ENCODE results near the gene MAPK8IP3.
A peak's percentile ranks its signal among the peaks of the same experiment; 100 is the strongest.

MAPK8IP3 gene

GRCh38 chr16:1781254-1781653, 75.3 kb downstream of the MAPK8IP3 start:
- TF ChIP-seq, protein P1, sequence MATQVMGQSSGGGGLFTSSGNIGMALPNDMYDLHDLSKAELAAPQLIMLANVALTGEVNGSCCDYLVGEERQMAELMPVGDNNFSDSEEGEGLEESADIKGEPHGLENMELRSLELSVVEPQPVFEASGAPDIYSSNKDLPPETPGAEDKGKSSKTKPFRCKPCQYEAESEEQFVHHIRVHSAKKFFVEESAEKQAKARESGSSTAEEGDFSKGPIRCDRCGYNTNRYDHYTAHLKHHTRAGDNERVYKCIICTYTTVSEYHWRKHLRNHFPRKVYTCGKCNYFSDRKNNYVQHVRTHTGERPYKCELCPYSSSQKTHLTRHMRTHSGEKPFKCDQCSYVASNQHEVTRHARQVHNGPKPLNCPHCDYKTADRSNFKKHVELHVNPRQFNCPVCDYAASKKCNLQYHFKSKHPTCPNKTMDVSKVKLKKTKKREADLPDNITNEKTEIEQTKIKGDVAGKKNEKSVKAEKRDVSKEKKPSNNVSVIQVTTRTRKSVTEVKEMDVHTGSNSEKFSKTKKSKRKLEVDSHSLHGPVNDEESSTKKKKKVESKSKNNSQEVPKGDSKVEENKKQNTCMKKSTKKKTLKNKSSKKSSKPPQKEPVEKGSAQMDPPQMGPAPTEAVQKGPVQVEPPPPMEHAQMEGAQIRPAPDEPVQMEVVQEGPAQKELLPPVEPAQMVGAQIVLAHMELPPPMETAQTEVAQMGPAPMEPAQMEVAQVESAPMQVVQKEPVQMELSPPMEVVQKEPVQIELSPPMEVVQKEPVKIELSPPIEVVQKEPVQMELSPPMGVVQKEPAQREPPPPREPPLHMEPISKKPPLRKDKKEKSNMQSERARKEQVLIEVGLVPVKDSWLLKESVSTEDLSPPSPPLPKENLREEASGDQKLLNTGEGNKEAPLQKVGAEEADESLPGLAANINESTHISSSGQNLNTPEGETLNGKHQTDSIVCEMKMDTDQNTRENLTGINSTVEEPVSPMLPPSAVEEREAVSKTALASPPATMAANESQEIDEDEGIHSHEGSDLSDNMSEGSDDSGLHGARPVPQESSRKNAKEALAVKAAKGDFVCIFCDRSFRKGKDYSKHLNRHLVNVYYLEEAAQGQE (IDR thresholded peaks at IDR 0.05; ENCODE audit: insufficient replicate concordance, low read depth), result no peak
- TF ChIP-seq SPI1 (IDR thresholded peaks at IDR 0.05; ENCODE audit: borderline replicate concordance, low read depth) (no peak), CTCF (IDR thresholded peaks at IDR 0.05; ENCODE audit: insufficient read depth, low read length) (no peak), GABPA (IDR thresholded peaks at IDR 0.05; ENCODE audit: low read depth) (no peak), POLR2AphosphoS5 (IDR thresholded peaks at IDR 0.05; ENCODE audit: low read depth) (no peak)
- Histone ChIP-seq H3K27ac (replicated peaks) (peak overlapping the region; percentile 71), H3K27me3 (ENCODE audit: insufficient read depth, poor library complexity, severe bottlenecking) (no peaks in the 10 kb centered on the region), H3K4me3 (replicated peaks; ENCODE audit: insufficient read depth, low read length) (peak overlapping the region; percentile 95)
- no peak for DNase-seq (ENCODE audit: low read depth in 1 of 2, low spot score in 1 of 2)

DNA sequence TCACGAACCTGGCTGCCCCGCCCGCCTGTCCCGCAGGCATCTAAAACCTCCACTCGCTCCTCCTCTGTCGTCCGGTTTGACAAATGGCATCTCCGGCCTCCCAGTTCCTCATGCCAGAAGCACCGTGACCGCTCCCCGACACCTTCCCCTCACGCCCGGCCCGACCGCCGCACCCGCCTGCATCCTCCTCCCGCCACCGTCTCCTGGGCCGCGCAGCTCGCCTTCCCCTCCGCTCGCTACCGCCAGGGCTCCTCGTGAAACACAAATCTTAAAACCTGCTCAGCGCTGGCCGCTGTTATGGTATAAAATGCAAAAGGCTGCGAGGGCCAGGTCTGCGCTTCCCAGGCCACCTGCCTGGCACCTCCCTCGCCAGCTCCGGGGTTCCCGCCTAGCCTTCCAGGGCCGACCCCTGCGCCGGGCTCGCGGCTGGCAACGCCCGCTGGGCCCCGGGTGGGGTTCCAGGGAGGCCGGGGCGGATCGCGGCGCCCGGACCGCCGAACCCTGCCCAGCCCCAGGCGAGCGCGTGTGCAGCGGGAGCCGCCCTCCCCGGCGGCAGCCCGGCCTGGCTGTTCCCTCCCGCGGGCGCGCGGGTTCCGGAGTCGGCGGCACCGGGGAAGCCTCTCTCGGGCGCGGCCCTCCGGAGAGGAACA, 75.9 kb downstream of the MAPK8IP3 start:
- TF ChIP-seq SPI1 (IDR thresholded peaks at IDR 0.05; ENCODE audit: borderline replicate concordance, low read depth) (no peak), GABPA (IDR thresholded peaks at IDR 0.05; ENCODE audit: low read depth) (no peak), POLR2AphosphoS5 (IDR thresholded peaks at IDR 0.05; ENCODE audit: low read depth) (no peak; the same call in 1 of the 2 replicates), CTCF (IDR thresholded peaks at IDR 0.05; ENCODE audit: insufficient read depth, low read length) (no peak)
- TF ChIP-seq, protein P1 (IDR thresholded peaks at IDR 0.05; ENCODE audit: insufficient replicate concordance, low read depth), result no peak
- Histone ChIP-seq H3K4me3 (replicated peaks; ENCODE audit: insufficient read depth, low read length) (peak overlapping the region; percentile 95), H3K27ac (replicated peaks) (peak overlapping the region; percentile 71), H3K27me3 (ENCODE audit: insufficient read depth, poor library complexity, severe bottlenecking) (no peaks in the 10 kb centered on the region)
- peak in 1 of 2 experiments; percentile 60 for DNase-seq (ENCODE audit: low read depth in 1 of 2, low spot score in 1 of 2)

GRCh38 chr16:1782408-1783264, 76.6 kb downstream of the MAPK8IP3 start, which contains the start of the genes NUBP2 and SPSB3:
NUBP2 (plus strand) TSS chr16:1782960; CDS start chr16:1783021, 61 bp downstream.
SPSB3 (minus strand) TSS chr16:1782571; CDS start chr16:1781483, 1,088 bp downstream.
- Histone ChIP-seq H3K4me3 (replicated peaks; ENCODE audit: insufficient read depth, low read length) (peak within 1 kb of the TSS; percentile 95), H3K27ac (replicated peaks) (peak within 1 kb of the TSS; percentile 79), H3K27me3 (ENCODE audit: insufficient read depth, poor library complexity, severe bottlenecking) (no peaks in the 10 kb centered on the region)
- TF ChIP-seq SPI1 (IDR thresholded peaks at IDR 0.05; ENCODE audit: borderline replicate concordance, low read depth) (no peak), GABPA (IDR thresholded peaks at IDR 0.05; ENCODE audit: low read depth) (peak; percentile 97), POLR2AphosphoS5 (IDR thresholded peaks at IDR 0.05; ENCODE audit: low read depth) (no peak), CTCF (IDR thresholded peaks at IDR 0.05; ENCODE audit: insufficient read depth, low read length) (no peak)
- TF ChIP-seq, protein P1 (IDR thresholded peaks at IDR 0.05; ENCODE audit: insufficient replicate concordance, low read depth), result no peak
- DNase-seq (ENCODE audit: low read depth in 1 of 2, low spot score in 1 of 2), result peak; percentile 100
